Right renal pelvis (tissue), 4 donors: ENCODE measurements around the gene INSRR. TPM values are rescaled to one million over a fixed set of nuclear protein-coding genes. Genes with fewer than 3 reads are reported as not detected.

Source experiments
- DNase-seq, 4 donors: peaks; one replicate each; pipeline ENCODE4 v3.0.0-alpha.2; 2013; ENCODE audit warnings: low read depth in 4 of 4, low spot score in 3 of 4, missing footprints in 1 of 4
- polyA plus RNA-seq, 4 donors: library from polyadenylated mRNA; unstranded; fragments of 120-200 nt; gene quantifications; one replicate each; pipeline ENCODE4 v1.2.1, GENCODE V29; 2013; ENCODE audit not compliant: insufficient read length in 4 of 4

The INSRR gene
- 1 to 10 TPM; 1.5 to 2.8 (median 1.8) TPM for polyA plus RNA-seq

- no peak for DNase-seq
These were observed at the start of gene INSRR for GRCh38 chr1:156858959-156859522. Gene INSRR, minus strand, starts transcription at chr1:156859117. Its CDS starts 496 bp downstream, at chr1:156858621.

GRCh38 chr1:156908541-156908940 lies 49.6 kb upstream of the INSRR start:
- DNase-seq = no peak

GRCh38 chr1:156906206-156906906 lies 47.4 kb upstream of the INSRR start:
- DNase-seq = no peak

DNA sequence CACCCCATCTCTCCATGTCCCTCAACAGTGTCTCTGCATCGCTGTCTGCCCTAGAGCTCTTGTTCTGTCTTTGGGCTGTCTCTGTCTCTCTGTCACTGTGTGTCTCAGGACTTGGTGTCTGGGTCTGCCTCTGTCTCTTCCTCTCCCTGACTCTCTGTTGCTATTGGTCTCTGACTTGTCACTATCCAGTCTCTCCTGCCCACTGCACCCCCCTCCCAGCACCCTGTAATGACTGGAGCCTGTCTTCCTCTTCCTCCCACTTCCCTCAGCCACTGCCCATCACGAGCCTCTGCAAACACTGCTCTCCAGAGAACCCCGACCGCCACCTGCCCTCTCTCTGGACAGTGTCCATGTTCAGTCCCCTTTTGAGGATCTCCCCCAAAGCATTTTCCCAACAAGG lies 46.7 kb upstream of the INSRR start:
- DNase-seq = no peak

DNA sequence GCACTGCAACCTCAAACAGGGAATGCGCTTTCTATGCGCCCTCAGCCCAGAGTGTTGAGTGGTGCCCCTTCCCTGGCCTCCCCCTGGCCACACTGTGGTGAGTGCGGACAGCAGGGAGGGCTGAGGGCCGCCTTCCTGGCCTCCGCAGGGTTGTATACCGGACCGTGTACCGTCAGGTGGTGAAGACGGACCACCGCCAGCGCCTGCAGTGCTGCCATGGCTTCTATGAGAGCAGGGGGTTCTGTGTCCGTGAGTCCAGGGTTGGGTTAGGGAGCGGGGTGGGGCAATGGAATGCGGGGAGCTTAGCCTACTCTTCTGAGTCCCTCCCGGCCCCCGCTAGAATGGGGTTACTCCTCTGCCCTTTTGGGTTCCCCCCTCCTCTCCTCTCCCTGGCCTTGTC lies 46.3 kb upstream of the INSRR start:
- DNase-seq = no peak

DNA sequence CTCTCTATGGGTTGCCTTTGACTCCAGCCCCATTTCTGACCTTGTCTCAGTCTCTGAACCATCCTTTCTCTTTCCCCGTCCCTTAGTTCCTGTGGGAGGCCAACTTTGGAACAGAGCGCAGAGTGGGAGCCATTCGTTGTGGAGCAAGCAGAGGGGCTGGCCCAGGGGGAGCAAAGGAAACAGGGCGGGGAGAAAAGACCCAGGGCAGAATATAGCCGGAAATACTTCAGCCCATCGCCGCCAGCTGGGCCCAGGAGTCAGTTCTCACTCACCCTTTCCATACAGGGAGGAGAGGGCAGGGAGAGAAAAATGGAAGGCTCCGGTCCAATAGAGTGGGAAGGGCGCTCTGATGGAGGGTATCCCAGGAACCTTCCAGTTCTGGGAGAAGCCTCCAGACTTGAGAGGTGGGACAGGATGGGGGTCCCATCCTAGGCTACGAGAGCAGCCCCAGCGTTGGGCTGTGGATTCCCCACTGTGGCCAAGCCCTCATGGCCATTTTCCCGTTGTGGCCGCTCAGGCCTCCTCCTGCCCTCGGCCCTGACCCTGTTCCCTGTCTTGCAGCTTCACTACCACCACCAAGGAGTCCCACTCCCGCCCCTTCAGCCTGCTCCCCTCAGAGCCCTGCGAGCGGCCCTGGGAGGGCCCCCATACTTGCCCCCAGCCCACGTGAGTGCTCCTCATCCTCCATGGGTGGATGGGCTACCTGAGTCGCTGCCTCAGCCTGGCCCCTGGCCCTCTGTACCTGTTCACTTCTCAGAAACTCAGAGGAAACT lies 45.5 kb upstream of the INSRR start:
- no peak for DNase-seq

- no peak for DNase-seq
These were observed 44.6 kb upstream of the INSRR start for GRCh38 chr1:156903328-156904091.

DNA sequence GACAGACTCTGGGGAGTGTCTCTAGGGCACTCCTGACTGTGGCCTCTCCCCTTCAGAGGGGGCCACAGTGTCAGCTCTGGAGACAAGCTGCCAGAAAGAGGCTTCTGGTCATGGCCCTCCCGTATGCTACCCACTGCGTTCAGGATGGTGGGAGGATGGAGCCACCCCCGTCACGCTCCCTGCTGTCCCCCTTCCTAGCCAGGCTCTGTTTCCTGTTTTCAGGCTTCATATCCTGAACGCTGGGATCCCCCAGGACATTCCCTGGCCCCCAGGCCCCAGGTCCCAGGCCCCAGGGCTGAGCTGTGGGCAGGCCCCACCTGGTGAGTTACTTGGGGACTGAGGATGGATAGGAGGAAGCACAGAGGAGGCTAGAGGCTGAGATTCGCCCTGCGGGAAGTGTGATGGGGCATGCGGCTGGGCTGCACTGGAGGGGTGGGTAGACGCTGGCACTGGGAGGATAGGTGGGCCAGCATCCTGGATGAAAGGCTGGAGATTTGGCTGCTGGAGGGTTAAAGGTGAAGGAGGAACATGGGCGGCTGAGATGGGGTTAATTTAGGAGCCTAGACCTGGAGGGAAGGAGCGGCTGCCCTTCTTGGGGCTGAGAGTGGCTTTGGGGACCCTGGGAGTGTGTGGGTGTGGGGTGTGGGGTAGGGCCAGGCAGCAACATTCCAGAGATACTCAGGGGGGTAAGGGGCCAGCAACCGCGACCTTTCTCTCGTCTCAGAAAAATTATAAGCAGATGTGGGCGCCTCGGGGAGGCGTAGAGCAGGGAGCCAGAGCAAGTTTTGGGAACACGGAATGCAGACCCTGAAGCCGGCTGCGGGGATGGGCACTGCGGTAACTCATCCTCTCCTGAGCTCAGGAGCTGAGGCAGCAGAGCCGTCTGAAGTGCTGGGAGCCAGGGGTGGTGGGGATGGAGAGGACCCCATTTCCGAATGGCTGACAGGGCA lies 43.3 kb upstream of the INSRR start:
- no peak for DNase-seq

DNA sequence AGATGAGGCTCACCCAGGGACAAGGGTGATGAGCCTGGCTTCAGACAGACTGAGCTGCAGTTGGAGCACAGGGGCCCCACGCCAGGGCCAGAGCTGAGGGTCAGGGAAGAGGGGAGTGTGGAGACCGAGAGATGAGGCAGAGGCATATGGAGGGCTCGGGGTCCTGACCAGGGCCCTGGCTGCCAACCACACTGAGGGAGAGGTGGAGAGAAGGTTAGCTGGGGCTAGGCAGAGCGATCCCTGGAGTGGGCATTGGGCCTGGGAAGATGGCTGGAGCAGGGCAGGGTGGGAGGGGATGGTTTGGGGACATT lies 42.6 kb upstream of the INSRR start:
- DNase-seq = no peak

DNA sequence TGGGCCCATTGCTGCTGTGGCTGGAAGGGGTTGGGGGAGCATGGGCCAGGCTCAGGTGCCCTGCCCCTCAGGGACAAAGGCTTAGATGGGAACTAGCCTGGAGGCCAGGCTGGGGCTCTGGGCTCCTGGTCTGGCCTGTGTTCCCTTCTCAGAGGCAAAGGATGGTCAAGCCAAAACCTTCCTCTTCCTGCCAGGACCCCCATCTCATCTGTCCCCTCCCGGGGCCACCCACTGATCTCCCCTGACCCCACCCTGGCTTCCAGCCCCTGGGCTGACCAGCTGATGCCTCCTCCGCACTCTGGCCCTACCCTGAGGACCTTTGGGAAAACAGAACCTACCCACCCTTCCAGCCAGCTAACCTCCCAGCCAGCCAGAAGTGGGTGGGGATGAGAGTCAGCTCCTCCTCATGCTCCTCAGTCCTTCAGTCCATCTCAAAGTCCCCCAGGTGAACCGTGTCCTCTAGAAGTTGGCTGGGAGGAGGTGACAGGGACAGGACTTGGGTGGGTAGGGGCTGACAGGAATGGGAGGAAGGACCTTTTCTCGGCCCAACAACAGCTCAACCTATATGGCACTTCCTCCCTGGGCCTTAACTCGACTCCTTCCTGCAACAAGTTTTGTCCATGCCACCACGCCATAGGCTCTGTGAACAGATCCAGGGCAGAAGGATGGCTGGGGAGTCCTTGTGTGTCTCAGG lies 42.1 kb upstream of the INSRR start:
- DNase-seq = no peak

DNA sequence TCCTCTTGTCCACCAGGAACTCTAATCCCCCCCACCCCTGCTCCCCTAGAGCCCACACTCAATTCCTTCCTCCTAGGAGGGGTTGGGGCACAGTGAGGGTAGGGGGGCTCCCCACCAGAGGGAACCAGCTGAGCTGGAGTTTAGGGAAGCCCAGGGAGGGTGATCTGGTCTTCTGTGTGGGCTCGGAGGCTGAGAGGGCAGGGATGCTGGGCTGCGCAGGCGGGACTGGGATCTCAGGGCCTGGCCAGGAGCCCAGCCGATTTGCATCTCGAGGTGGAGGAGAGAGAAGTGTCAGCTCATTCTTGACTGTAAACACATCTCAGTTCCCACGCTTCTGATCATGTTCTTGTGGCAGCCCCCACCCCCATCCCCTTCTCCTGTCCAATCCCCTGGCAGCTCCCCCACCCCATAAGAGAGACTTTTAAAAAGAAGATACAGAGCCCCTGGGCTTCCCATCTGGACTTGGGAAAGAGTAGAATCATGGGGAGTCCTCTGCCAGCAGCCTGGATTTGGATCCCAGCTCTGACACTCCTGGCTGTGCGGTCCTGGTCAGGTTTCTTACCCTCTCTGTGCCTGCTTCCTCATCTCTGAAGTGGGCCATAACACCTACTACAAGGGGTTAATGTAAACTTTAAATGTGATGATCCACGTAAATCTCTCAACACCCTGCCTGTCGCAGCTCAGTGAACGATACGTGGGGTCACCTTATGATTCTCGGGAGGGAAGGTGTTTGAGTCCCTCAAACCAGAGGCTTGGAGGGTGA lies 41.2 kb upstream of the INSRR start:
- DNase-seq = no peak

DNA sequence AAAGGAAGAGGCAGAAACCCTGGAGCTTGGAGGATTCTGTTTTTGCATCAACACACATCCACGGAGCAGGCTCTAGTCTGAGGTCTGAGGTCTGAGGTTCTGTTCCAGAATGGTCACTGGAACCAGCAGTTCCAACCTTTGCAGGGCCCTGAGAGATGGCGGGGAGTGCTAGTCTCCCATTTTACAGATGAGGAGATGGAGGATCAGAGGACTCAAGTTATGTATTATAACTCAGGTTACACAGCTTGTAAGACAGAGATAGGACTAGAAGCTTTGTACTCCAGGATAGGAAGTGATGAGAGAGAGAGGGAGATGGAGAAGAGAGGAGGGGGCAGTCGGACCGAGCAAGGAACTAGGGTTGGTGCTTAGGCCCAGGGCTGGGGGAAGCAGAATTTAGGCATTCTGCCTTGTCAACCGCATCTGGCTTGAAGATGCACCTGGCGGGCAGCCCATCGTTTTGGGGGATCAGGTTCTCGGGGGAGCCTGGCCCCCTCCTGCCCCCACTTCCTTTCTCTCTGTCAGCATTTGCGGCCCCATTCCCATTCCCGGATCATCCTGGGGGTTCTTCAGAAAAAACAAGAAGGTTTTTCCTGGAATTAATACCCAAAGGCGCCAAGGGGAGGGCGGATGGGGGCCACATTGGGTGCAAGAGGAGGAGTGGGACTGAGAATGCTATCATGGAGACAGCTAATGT lies 40.2 kb upstream of the INSRR start:
- DNase-seq = no peak

GRCh38 chr1:156898161-156898566 lies 39.2 kb upstream of the INSRR start:
- DNase-seq = peak in 1 of 4 donors; percentile 48

GRCh38 chr1:156897078-156897825 lies 38.3 kb upstream of the INSRR start:
- no peak for DNase-seq

GRCh38 chr1:156896490-156897033 lies 37.6 kb upstream of the INSRR start:
- DNase-seq = no peak

- no peak for DNase-seq
These were observed 37.0 kb upstream of the INSRR start for GRCh38 chr1:156895927-156896326.

DNA sequence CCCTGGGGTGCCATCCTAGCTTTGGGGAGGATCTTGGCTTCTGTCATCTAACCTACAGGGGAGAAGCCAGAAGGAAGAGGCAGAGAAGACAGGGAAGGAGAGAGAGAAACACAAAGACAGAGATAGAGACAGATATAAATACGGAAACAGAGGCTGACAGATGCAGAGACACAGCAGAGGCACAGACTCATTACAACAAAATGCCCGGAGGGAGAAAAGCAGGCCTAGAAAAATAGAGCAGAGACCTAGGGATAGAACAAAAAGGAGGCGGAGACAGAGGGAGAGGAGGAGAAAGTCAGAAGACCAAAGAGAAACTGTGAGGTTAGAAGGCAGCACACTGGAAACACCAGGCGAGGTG lies 36.5 kb upstream of the INSRR start:
- DNase-seq = no peak
